Suprapubic skin (tissue), 4 donors: Measurements from ENCODE around the gene RBM46.
A peak's percentile ranks its signal among the peaks of the same experiment; 100 is the strongest.

Source experiments
- CTCF ChIP-seq, 2 donors: fragments of 200-600 bp in 1 of 2; fragments of 450-650 bp in 1 of 2; sonication (generic) in 1 of 2; IDR thresholded peaks; one replicate each; pipeline ENCODE4 v1.5.1; 2016 to 2019; ENCODE audit warnings: antibody characterized with exemption in 2 of 2, mild to moderate bottlenecking in 1 of 2, moderate library complexity in 1 of 2
- EP300 ChIP-seq: sonication (generic); formaldehyde crosslinking; IDR thresholded peaks from one replicate; pipeline ENCODE4 v1.6.1; 2017; ENCODE audit warnings: antibody characterized with exemption
- POLR2AphosphoS5 ChIP-seq, 3 donors: sonication (generic); formaldehyde crosslinking; IDR thresholded peaks; one replicate each; pipeline ENCODE4 v1.6.1; 2017; ENCODE audit warnings: antibody characterized with exemption in 3 of 3

- TF ChIP-seq CTCF (IDR thresholded peaks at IDR 0.05) (peak in 1 of 2 donors; percentile 35), EP300 (no peak), POLR2AphosphoS5 (IDR thresholded peaks at IDR 0.05) (no peak)
Measured at GRCh38 chr4:154779362-154779947, 1.6 kb upstream of the RBM46 start.
